Measurements from ENCODE around the gene SUV39H1.
"Not testable (repeated sequence)": the region's sequence is repeated elsewhere in the genome, so short reads cannot be mapped to it uniquely, and the experiment has no call there.

SUV39H1 gene

GRCh38 chrX:48689208-48689920, 7.2 kb upstream of the SUV39H1 start:
- DNase-seq = no peak

DNA sequence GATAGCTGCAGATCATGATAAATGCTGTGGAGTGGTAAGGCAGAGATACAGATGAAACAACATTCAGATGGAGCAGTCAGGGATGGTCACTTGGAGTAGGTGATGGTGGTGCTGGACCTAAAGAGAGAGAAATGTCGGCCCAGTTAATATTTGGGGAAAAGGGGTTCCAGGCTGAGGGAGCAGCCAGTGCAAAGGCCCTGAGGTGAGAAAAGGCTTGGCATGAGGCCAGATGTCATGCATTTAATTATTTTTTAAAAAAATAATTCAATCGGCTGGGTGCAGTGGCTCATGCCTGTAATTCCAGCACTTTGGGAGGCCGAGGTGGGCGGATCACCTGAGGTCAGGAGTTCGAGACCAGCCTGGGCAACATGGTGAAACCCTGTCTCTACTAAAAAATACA, 4.8 kb upstream of the SUV39H1 start:
- not testable (repeated sequence) for DNase-seq

DNA sequence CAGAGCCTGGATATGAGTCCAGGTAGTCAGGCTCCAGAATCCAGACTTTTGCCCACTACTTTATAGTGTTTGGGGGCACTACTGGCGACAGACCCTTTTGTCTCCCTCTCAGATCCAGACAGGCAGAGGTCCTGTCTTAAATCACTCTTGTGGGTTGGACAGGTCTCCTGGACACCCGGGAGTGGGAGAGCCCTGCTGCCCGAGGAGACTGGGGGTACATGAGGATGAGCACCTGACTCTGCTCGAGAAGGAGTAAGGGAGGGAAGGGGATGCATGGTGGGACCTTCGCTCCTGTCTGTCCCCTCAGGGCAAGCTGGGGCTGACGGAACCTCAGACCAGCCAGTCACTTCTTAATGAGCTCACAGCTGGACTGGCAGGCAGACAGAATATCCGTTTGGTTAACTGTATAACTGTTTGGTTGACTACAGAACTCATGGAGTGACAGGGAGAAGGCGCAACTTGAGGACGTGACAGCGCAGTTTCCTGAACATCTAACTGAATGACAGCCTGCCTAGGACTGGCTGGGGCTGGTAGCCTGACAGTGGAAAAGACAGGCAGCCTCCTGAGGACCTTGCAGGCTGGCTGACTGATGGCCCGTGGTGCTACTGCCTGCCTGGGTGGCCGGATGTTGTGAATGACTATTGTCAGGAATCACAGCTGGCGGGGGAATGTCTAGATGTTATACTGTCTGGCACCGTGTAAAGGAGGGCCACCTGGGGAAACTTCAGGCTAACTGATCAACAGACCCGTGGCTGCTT, 1.6 kb upstream of the SUV39H1 start:
- DNase-seq = no peak

- DNase-seq = no peak
Observed at GRCh38 chrX:48695534-48695896, 1.0 kb upstream of the SUV39H1 start.

DNA sequence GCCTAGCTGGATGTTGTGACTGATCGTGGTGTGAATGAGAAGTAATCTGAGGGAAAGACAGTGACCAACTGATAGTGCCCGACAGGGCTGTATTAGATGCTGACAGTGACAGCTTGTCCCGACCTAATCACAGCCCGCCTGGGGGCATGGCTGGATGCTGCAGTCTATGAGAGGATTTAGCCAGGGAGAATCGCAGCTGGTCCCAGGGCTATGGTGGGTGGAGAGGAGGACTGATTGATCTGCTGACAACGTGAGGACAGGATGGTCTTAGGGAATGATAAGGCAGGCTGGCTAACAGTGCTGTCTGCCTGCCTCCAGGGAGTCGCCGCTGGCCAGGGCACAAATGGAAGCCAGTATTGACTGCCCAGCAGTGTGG, 621 bp upstream of the SUV39H1 start:
- no peak for DNase-seq

- no peak for DNase-seq
Observed at GRCh38 chrX:48696909-48697727, 584 bp downstream of the SUV39H1 start.

- no peak for DNase-seq
Observed at GRCh38 chrX:48698306-48698705, 1.8 kb downstream of the SUV39H1 start.

DNA sequence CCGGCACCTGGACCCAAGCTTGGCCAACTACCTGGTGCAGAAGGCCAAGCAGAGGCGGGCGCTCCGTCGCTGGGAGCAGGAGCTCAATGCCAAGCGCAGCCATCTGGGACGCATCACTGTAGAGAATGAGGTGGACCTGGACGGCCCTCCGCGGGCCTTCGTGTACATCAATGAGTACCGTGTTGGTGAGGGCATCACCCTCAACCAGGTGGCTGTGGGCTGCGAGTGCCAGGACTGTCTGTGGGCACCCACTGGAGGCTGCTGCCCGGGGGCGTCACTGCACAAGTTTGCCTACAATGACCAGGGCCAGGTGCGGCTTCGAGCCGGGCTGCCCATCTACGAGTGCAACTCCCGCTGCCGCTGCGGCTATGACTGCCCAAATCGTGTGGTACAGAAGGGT, 3.7 kb downstream of the SUV39H1 start:
- no peak for DNase-seq

DNA sequence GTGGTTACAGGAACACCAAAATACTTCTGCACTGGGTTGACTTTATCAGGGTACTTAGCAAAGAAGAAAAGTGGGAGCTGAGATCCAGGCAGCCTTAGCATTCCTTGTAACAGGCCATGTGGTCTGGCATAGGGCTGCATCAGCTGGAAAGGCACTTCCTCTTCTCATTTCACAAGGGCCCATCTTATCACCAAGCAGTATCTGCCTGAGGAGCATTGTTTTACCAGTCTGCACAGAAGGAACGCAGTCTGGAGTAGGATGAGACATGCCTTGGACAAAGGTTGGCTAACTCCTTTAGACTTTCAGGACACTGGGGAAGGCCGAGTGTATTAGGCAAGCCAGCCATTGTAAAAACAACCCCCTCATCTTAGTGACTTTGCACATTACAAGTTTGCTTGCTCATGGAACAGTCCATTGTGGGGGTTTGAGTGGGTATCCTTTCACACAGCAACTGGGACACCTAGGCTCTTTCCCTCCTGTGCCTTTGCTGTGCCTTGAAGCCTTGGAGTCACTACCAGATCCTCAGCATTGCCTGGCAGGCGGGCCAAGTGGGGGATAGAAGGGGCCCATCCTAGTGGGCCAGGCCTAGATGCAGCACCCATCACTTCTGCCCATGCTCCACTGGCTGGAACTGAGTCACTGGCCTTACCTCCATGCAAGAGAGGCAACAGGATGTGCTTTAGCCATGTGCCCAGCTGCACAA, 4.6 kb downstream of the SUV39H1 start:
- DNase-seq = no peak

DNA sequence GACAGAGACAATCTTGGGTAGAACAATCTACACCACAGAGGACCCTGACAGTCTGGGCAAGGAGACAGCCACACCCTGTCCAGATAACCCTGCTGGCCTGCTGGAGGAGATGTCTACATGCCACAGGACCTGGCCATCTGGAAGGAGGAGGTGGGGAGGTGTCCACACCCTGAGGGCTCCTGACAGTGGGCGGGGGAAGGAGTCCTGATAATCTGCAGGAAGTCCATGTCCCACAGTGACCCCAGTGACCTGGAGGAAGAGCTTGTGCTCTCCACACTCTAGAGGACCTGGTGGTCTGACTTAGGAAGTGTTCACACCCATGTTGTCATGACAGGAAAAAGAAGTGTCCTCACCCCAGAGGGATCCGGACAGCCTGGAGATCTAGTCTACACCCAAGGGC, 5.5 kb downstream of the SUV39H1 start:
- DNase-seq = no peak

- no peak for DNase-seq
Observed at GRCh38 chrX:48702716-48703115, 6.2 kb downstream of the SUV39H1 start.

GRCh38 chrX:48703228-48703627, 6.7 kb downstream of the SUV39H1 start:
- DNase-seq = no peak

GRCh38 chrX:48703642-48704481, 7.3 kb downstream of the SUV39H1 start:
- DNase-seq = no peak

GRCh38 chrX:48705871-48706270, 9.3 kb downstream of the SUV39H1 start:
- DNase-seq = no peak

GRCh38 chrX:48709522-48710112, 13.1 kb downstream of the SUV39H1 start:
- no peak for DNase-seq

DNA sequence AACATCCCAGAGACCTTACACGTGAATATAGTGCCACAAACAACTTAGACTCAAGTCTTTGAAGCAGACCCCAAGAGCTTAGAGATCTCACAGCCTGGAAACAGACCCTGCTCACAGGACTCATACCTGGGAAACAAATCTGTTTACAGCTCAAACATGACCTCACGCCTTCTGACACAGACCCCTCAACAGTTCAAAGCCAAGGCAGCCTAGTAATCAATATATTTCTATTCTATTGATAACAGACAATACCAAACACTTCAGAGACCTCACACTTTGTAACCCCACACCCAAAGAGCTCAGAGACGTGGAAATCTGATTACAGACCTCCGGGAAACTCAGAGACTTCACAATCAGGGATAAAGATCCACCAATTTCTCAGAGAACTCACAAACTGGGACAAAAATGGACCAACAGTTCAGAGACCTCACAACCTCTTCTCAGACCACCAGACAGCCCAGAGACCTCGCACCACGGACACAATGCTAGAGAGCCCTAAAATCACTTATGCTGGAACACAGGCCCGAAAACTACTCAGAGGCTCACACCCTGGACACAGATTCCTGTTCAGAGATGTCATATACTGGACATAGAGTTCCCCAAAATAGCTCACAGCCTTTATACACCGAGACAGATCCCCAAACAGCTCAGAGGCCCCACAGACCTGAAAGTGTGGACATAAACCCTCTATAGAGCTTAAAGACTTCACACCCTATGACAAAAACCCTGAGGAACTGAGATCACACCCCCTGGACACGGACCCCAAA, 14.8 kb downstream of the SUV39H1 start:
- no peak for DNase-seq

DNA sequence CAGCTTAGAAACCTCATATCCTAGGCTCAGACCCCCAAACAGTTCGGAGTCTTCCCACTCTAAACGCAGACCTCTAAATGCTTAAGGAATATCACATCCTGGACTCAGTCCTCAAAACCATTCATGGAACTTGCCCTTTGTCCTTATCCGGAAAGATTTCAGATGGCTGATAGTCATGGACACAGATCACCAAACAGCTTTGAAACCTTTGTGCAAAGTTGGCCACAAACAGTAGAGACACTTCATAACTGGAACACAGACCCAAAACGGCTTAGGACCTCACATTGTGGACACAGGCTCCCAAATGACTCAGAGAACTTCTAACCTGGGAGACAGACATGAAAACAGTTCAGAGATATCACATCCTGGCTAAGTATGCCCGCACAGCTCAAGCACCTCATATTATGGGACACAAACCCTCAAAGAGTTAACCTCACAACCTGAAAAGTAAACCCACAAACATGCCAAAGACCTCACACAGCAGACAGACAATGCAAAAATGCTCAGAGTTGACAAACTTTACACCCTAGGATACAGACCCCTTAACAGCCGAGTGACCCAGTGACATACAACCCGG, 15.5 kb downstream of the SUV39H1 start:
- DNase-seq = no peak

DNA sequence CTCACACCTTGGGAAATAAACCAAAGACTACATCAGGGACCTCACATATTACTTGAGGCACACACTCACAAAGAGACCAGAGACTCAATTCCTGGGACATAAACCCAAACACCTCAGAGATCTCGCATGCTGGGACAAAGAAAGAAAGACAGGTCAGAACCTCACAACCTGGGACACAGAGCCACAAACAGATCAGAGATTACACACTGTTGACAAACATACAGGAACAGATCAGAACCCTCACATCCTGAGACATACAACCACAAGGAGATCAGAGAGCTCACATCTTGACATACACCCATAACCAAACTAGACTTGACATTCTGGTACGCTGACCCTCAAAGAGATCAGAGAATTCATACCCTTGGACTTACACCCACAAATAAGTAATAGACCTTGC, 17.3 kb downstream of the SUV39H1 start:
- no peak for DNase-seq

- no peak for DNase-seq
Observed at GRCh38 chrX:48714573-48714972, 18.0 kb downstream of the SUV39H1 start.

DNA sequence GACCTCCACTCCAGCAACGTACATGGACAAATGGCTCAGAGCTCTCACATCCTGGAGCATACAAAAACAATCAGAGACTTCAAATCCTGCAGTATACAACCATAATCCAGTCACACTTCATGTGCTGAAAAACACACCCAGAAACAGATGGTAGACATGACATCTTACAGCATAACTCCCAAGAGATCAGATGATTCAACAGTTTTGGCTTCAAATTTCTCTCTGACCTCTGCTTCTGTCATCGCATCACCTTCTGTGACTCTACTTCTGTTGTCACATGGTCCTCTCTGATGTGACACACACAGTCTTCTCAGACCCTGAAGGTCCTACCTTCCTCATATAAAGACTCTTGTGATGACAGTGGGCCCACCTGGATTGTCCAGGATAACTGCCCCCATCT, 18.5 kb downstream of the SUV39H1 start:
- DNase-seq = no peak

Measured in activated CD4-positive, alpha-beta T cell treated with anti-CD3 and anti-CD28 coated beads for 4 hours (primary cell).